Fibroblast of upper back skin (primary cell): Measurements from ENCODE around the gene SEMA3F.

Experiments used
- DNase-seq: peaks from one replicate; pipeline ENCODE4 v3.0.0-alpha.2; 2013

The SEMA3F gene

DNA sequence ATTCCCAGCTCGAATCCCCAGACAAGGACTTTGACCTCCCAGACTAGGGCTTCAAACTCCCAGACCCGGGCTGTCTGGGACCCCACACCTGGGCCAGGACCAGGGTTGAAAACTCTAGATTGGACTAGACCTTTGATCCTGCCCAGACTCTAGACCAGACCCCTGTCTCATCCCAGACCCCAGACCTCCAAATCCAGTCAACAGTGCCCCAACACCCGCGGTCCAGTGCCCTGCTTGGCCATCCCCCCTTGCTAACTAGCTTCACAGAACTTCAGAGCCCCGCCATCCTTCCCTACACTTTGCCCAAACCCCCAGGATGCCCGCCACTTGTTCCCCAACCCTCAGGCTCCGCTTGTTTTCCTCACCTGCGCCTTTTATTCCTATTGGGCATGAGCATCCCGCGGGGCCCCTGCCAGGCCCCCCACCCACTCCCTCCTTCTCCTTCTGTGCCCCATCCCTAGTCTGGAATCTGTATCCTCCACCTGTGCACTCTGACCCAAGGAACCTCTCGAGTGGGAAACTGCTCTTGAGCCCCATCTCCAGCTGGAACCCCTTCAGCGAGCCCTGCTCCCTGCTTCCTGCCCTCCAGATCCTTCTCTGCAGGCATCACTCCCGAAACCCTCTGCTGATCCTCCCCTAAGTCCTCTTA lies 81.5 kb downstream of the SEMA3F start:
- no peak for DNase-seq

DNA sequence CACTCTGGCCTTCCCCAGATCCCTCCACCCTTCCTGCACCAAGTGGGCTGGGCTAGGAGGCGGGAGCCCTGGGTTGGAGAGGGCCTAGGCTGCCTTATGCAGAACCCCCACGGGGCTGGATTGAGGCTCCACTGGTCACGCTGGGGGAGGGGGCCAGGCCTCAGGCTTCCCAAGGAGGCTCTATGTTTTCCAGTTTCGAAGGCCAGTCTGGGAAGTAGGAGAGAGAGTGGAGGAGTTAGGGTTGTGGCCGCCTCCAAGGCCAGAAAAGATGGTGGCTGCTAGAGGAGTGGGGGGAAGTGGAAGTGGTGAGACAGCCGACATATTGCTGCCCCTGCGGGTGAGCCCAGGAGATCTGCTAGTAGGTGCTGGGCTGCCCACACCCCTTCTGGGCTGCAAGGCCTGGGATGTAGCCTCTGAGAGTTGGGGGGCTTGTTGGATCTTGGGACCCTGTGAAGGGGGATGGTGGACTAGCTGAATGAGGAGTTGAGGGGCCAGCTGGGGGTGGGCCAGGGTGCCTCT lies 82.1 kb downstream of the SEMA3F start:
- DNase-seq, result no peak

DNA sequence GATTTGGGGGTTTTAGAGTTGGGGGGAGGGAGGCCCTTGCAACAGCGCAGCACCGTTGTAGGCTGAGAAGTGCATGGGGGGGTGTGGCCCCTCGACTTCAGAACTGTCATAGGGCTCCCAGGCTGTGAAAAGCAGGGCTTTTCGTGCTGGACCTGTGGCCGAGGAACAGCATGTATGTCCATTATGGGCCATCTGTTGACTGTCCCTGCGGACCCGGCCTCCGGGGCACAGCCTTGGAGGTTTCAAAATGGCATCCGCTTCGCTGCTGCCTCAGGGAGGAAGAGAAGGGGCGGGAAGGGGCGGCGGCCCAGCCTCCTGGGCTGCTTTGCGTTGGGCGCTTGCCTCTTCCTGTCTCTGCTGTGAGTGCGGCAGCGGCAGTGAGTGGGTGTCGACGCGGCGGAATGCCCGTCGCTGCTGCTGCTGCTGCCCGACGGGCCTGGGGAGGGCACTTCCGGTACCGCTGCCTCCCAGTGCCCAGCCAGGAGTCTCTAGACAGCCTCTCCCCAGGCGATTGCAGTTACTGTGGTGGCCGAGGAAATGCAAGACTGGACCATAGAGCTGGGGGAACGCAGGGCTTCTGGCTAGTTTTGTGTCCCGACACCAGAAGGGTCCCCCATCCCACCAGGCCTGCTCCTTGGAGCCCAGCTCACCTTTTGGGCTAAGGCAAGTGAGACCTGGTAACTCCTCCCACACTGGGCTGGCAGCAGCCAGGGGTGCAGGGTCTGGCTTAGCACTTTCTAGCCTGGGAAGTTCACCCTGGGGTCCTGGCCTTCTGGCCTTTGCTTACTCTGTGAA lies 82.8 kb downstream of the SEMA3F start:
- DNase-seq, result peak; percentile 78

DNA sequence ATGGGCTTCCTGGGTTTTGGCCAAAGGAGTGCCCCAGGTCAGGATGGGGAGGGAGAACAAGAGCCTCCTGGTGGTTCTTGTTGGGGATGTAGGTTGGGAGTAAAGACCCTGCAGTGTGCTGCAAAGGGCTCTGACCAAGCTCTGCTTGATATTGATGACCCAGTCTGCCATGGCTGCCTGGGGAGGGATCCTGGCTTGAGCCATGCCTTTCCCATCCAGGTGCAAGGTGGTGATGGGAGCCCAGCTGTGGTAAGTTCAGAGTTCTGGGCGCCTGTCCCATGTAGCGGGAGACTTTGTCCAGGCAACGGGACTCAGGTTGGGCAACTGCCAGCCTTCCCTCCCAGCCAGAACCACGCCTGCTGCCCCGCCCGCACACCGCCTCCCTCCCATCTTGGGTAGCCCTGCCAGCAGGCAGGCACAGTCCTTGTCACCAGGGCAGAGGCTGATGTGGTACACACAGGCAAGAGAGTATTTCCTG lies 83.5 kb downstream of the SEMA3F start:
- no peak for DNase-seq
